ENCODE measurements around the gene OSER1.
"Not testable (repeated sequence)": the region's sequence is repeated elsewhere in the genome, so short reads cannot be mapped to it uniquely, and the experiment has no call there.

OSER1 gene

GRCh38 chr20:44200983-44201382, 9.6 kb downstream of the OSER1 start:
- no peak for DNase-seq (ENCODE audit: low spot score)

GRCh38 chr20:44200371-44200770, 10.2 kb downstream of the OSER1 start:
- no peak for DNase-seq (ENCODE audit: low spot score)

DNA sequence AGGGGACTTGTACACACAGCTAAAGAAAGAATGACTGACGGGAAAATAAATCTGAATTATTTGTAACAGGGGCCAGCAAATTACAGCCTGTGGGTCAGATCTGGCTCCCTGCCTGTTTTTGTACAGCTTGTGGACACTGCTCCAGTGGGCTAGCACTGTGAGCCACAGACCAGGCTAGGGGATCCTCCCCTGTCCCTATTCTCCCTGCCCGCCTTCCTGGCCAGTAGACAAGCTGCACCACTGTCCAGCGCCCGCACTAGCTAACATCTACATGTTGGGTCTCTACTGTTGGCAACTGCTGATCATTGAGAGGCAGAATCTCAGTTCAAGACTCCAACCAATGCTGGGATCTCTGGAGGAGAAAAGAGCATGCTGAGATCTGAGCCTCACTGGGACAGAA, 10.7 kb downstream of the OSER1 start:
- no peak for DNase-seq (ENCODE audit: low spot score)

- no peak for DNase-seq (ENCODE audit: low spot score)
Measured at GRCh38 chr20:44198872-44199271, 11.7 kb downstream of the OSER1 start.

GRCh38 chr20:44196271-44196670, 14.3 kb downstream of the OSER1 start:
- DNase-seq (ENCODE audit: low spot score), result no peak

DNA sequence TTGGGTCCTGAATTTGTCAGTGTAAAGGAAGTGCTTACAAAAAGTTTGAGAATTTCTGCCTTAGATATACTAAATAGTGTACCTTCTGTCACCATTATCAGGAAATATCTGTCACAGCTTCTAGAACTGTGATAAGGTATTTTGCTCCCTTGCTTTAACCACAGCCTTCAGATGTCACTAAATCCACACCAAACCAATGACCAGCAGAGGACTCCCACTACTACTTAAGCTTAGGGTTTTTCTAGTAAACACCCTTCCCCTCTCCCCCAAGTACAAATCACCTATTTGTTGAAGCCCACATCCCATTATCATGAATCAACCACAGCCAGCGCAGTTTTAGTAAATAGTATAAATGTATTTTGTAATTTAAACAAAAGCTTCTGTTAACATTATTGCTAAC, 15.0 kb downstream of the OSER1 start:
- DNase-seq (ENCODE audit: low spot score), result no peak

GRCh38 chr20:44193801-44194200, 16.8 kb downstream of the OSER1 start:
- no peak for DNase-seq (ENCODE audit: low spot score)

DNA sequence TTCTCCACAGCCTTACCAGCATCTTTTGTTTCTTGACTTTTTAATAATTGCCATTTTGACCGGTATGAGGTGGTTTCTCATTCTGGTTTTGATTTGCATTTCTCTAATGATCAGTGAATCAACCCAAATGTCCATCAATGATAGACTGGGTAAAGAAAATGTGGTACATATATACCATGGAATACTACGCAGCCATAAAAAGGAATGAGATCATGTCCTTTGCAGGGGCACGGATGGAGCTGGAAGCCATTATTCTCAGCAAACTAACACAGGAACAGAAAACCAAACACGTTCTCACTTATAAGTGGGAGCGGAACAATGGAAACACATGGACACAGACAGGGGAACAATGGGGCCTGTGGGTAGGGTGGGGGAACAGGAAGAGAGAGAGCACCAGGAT, 18.9 kb downstream of the OSER1 start:
- not testable (repeated sequence) for DNase-seq (ENCODE audit: low spot score)

GRCh38 chr20:44190197-44190852, 20.2 kb downstream of the OSER1 start:
- DNase-seq (ENCODE audit: low spot score), result peak; percentile 78

GRCh38 chr20:44188752-44189151, 21.8 kb downstream of the OSER1 start:
- DNase-seq (ENCODE audit: low spot score), result no peak

DNA sequence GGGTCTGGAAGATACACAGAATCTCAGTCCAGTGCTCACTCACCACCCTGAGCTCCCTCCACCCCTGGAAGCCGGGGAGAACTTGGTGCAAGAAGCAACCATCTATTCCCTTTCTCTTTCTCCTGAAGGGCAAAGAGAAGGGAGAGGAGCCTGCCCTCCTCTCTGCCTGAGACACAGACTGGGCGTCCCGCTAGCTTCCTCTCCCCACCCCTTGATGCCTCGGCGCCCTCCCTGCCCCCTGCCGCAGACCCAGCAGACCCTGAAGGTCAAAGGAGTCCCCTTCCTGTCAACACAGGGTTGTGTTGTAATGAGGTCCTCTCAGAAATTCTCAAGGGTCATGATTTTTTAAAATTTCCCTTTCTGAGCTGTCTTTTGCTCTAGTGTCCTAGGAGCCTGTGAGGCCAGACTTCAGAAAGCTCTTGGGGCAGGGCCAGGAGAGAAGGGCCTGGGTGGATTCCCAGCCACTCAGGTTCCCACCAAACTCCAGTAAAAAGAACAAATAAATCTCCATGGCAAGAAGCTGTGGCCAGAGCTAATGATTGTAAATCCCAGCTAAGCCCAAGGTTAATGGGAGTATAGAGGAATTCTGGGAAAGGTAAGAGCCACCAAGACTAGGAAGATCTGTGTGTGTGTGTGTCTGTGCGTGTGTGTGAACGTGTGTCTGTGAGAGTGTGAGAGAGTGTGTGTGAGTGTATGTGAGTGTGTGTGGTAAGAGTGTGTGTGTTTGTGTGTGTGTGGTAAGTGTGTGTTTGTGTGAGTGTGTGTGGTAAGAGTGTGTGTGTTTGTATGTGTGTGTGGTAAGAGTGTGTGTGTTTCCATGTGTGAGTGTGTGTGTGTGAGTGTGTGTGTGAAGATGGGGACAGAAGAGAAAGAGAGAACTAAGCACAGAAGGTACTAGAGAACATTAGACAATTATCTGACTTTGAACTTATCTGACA, 22.5 kb downstream of the OSER1 start:
- DNase-seq (ENCODE audit: low spot score), result peak; percentile 54

- peak; percentile 88 for DNase-seq (ENCODE audit: low spot score)
Measured at GRCh38 chr20:44187054-44187771, 23.4 kb downstream of the OSER1 start, which contains the start of gene JPH2. Gene JPH2 (minus strand): TSS chr20:44187188. CDS start chr20:44186705, 483 bp downstream.

DNA sequence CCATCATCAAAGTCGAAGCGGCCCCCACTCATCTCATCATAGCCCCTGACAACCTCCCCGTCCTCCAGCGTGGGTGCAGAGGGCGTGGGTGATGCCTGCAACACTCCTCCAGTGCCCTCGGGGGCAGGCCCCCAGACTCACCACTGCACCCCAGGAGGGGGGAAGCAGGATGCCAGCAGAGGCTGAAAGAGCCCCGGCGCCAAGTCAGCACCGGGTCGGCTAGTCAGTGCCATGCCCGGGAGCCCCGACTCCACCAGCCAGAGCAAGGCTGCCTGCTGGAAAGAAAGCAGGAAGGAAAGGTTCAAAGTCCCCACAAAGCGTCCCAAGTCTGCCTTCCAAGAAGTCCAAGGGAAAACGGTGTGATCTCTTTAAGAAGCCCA, 23.9 kb downstream of the OSER1 start:
- DNase-seq (ENCODE audit: low spot score), result no peak

GRCh38 chr20:44186201-44186600, 24.4 kb downstream of the OSER1 start:
- DNase-seq (ENCODE audit: low spot score), result no peak

DNA sequence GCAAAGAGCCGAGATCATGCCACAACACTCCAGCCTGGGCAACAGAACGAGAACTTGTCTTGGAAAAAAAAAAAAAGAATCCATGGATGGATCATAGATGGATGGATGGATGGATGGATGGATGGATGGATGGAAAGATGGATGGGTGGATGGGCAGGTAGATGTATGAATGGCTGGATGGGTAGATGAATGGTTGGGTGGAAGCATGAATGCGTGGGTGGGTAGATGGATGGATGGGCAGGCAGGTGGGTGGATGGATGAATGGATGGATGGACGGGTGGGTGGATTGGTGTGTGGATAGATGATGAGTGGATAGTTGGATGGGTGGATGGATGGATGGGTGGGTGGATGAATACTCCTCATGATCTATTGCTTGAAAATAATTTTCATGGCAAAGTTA, 25.0 kb downstream of the OSER1 start:
- no peak for DNase-seq (ENCODE audit: low spot score)

DNA sequence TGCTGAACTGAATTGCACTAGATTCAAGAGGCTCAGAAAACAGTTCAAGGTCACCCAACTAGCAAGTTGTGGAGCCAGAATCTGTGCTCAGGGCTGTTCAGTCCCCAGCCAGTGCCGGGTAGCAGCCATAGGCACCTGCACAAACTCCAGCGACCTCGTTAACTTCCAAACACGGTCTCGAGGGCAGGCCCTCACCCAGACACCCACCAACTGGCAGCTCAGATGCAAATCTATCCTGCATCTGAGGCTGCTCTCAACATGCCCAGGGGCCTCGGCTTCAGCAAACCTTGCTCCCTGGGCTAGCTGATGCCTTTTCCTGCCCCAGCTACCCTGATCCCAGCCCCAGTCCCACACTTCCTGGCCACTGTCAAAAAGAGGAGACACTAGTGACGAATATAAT, 27.3 kb downstream of the OSER1 start:
- no peak for DNase-seq (ENCODE audit: low spot score)

DNA sequence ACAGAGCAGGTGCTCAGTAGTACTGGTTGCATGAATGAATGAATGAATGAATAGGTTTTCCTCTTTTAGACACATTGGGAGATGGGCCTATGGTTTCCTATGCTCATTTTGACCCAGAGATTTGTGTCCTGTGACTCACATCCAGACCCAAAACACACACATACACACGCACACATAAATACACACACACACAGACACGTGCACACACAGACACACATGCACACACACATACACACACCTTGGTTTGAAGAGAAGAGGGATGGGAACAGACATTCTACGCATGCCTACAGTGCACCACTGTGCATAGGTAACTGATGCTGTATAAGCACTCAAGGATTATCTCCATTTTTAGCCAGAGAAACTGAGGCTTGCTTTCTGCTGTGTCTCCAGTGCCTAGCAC, 27.7 kb downstream of the OSER1 start:
- DNase-seq (ENCODE audit: low spot score), result no peak

GRCh38 chr20:44182135-44182765, 28.3 kb downstream of the OSER1 start:
- DNase-seq (ENCODE audit: low spot score), result no peak

- DNase-seq (ENCODE audit: low spot score), result no peak
Measured at GRCh38 chr20:44181611-44182010, 29.0 kb downstream of the OSER1 start.

DNA sequence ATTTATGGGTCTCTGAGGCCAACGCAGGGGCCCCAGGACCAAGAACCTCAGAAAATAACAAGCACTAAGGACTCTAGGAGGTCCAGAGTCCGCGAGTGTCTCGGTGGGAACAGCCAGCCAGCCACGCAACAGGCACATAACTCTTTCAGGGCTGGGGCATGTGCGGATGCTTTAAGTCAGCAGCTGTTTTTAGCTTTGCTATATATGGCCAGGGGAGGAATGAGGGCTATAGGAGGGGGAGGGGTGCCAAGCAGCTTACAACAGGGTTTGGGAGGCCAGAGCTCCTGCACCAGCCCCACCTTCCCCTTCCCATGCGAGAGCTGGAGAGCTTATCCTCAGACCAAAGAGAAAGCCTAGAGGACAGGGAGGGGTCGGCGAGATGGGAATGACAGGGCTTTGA, 29.8 kb downstream of the OSER1 start:
- DNase-seq (ENCODE audit: low spot score), result no peak

DNA sequence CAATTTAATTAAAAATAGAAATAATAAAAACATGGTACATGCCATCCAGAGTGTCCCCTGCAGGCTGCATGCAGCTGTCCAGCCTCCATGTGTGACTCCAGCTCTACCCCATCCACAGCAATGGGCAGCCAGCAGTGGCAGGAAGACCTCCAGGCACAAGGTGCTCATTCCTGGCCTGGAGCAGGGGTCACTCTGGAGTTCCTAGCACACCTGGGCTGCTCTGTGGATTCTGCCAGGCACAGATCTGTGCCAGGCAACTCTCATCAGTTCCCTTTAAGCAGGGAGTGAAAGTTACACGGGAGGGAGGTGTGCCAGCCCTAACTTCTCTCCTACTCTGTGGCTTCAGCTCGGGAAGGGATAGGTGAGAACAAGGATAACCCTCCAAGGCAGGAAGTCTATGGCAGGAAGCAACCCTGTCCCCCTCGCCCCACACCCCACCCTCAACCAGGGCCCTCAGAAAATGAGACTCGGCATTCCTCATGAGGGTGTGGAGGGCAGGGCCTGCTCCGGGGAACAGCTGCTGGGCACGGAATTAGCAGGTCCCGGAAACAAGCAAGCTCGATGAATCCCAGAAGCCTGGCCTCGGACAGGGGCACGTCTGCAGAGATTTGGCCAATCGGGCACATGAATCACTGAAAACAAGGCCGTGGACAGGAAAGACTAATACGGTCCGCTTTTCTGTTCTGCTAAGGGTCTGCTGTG, 33.6 kb downstream of the OSER1 start:
- DNase-seq (ENCODE audit: low spot score), result peak; percentile 42
